GM10266 (cell line): ENCODE data around the gene DACH1.

Source experiments
- DNase-seq: peaks from one replicate; pipeline ENCODE4 v3.0.0; 2012; ENCODE audit errors: extremely low spot score
- TF ChIP-seq, protein P1 (sequence below): IDR thresholded peaks from 2 replicates; pipeline ENCODE4 v1.5.1; 2012; ENCODE audit warnings: mild to moderate bottlenecking, low read depth; ENCODE audit not compliant: control insufficient read depth, insufficient read depth; ENCODE audit errors: missing control alignments

Gene DACH1

DNA sequence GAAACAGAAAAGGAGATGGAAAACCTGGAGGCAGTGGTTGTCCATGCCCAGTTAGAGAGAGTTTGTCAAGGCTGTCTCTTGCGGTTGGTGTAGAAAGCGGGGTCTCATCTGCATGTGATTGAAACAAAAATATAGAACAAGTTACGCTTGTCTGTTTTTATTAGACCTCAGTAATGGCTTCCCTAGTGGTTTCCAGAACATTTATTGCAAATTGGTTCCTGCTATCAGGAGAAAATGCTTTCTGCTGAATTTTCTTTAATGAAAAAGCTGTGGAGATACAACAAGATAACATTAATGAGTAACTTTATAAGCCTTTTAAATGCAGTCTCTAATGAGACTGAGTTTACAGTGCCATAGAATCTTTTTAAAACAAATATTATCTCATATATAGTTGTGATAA, 378.0 kb downstream of the DACH1 start:
- DNase-seq = no peak

DNA sequence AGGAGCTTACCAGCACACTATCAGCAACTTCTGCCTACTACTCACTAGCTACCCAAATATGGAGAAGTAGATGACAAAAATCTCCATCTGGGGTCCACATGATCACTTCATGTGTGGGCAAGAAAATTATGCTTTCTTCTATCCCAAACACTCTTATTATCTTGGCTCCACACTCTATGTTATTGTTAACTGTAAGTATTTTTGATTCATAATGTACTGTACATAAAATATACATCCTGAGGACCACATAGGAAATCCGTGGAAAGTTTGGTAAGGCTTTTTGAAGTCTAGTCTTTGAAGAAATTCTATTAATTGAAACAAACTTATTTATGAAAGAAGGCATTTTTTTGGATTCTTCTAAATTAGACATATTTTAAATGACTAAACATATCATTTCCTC, 378.8 kb downstream of the DACH1 start:
- DNase-seq = no peak
- TF ChIP-seq, protein P1, sequence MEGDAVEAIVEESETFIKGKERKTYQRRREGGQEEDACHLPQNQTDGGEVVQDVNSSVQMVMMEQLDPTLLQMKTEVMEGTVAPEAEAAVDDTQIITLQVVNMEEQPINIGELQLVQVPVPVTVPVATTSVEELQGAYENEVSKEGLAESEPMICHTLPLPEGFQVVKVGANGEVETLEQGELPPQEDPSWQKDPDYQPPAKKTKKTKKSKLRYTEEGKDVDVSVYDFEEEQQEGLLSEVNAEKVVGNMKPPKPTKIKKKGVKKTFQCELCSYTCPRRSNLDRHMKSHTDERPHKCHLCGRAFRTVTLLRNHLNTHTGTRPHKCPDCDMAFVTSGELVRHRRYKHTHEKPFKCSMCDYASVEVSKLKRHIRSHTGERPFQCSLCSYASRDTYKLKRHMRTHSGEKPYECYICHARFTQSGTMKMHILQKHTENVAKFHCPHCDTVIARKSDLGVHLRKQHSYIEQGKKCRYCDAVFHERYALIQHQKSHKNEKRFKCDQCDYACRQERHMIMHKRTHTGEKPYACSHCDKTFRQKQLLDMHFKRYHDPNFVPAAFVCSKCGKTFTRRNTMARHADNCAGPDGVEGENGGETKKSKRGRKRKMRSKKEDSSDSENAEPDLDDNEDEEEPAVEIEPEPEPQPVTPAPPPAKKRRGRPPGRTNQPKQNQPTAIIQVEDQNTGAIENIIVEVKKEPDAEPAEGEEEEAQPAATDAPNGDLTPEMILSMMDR = no peak

More for the DNA sequence above, 378.0 kb downstream of the DACH1 start:
- TF ChIP-seq, protein P1 = no peak

DNA sequence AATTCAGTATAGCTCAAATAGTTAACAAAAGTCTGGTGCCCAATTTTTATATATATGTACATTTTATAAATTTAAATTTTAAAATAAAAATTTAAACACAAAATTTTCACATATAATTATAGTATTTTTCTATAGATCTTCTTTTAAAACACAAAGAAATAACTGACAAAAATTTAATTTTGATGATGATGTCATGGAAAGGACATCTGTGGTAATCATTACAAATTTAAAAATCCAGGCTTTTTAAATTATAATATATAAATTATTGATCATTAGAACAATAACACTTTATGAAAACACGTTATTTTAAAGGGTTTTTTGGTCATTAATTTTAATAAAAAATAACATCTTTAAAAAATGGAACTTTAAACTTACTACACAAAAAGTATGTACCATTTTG, 381.1 kb downstream of the DACH1 start:
- no peak for DNase-seq
- TF ChIP-seq, protein P1 = no peak

DNA sequence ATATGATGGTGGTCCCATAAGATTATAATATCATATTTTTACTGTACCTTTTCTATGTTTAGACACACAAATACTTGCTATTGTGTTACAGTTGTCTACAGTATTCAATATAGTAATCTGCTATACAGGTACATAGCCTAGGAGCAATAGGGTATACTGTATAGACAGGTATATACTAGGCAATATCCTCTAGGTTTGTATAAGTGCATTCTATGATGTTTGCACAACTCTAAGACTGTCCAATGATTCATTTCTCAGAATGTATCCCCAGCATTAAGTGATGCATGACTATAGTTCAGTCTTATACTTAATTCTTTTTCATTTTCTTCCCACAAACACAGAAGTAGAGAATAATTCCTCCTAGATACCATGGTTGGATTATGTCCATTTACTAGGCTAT, 383.3 kb downstream of the DACH1 start:
- TF ChIP-seq, protein P1 = no peak

DNA sequence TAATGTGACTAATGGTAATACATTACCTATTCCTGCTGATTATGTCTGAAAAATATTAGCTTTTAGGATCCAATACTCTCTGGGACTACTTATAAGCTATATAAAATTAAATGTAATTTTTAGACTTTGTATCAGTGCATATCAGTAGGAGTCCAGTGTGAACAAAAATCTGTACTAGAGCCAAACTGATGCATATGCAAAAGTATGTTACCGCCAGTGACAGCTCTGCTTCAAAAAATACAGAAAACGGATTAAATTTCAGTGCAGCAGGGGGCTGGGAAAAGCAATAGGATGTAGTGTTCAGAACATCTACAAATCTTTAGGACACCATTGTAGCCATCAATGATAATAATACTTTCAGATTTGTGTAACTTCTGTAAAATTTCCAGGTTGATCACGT, 385.5 kb downstream of the DACH1 start:
- TF ChIP-seq, protein P1 = no peak
- DNase-seq = no peak

More for the DNA sequence above, 383.3 kb downstream of the DACH1 start:
- no peak for DNase-seq

DNA sequence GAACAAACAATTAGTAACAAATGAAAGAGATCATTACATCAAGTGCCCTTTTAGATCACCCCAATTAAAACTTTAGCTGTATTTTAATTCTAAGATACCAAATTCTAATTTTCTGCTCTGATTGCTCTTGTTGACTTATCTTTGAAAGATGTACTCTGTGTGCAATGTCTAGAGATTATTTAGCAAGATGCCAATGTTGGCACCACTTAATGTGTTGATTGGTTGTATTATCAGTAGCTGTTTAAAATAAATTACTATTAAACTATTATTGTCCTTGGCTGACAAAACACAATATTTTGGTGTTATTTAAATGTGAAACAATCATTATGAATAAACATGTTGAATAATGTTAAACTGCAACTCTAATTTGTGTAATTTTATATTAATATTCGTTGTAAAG, 386.0 kb downstream of the DACH1 start:
- no peak for DNase-seq
- TF ChIP-seq, protein P1 = no peak

DNA sequence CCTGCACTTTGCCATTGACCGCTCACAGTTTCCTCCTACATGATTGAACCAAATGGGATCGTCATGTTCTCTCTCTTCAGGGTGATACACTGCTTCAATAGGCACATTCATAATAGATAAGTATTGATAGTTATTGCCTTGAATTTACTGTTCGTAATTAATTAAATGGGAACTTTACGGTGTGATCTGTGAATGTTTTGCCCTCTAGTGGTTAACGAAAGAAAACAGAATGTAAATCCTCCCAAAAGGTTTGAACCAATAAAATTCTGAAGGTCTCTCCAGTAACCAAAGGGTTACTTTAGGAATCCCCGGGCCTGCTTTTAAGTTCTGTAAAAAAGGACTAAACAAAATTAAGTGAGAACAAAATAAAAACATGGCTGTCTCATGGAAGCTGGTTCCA, 389.3 kb downstream of the DACH1 start:
- TF ChIP-seq, protein P1 = peak; percentile 11
- DNase-seq = no peak
